Activated CD4-positive, alpha-beta T cell treated with anti-CD3 and anti-CD28 coated beads for 4 hours (primary cell): ENCODE results near the gene DOCK1.

Experiments
- DNase-seq, 2 donors: peaks; one replicate each; pipeline ENCODE4 v3.0.0-alpha.2; 2020

DOCK1 gene

DNA sequence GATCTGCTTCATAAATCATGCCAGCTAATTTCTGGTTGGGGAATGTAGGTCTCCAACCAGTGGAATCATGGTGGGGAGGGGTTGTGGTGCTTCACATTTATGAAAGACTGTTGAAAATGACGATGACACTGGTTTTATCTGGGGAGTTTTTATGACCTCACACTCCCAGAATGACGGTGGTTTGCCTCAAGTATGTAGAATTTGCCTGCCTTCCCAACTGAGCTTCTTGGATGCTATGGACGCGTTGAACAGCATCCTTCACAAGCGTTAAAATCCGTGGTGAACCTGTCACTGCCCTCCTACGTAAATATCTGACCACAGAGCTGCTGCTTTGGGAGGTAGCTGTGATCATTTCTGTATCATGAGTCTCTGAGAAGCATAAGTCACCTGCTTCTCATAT, 287.9 kb downstream of the DOCK1 start:
- DNase-seq, result no peak

DNA sequence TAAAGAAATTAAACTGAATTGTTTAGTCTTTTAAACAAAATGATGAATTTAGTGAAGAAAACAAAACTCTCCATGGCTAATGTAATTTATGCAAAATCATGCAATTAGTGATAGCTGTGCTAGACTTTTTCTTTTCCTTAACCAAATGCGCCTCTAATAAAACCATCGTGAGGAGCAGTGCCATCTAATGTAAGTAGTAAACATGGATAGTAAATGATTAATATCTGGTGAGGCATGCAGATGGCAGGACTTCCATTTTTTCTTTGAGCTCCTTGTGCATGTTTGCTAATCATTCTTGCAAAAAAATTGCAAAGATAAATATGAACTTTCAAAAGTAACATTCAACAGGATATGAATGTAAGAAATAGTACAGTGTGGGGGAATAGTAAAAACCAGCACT, 288.9 kb downstream of the DOCK1 start:
- DNase-seq, result no peak

DNA sequence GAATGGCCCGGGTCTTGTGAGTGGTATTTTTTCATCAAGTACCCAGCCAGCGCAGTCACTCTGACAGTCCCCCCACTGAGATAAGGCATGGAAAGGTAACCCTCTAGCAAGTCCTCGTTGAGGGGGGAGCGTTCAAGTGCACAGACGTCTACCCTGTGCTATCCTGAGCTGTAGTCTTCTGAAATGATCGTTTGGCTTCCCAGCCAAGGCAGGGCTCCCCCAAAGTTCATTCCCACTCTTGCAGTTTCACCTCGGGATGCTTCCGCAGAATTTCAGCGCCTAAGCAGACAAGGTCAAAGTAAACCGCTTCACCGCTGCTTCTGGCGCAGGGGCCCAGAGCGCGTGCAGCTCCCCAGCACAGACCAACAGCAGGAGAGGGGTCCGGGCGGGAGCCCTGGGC, 289.4 kb downstream of the DOCK1 start:
- DNase-seq, result no peak

DNA sequence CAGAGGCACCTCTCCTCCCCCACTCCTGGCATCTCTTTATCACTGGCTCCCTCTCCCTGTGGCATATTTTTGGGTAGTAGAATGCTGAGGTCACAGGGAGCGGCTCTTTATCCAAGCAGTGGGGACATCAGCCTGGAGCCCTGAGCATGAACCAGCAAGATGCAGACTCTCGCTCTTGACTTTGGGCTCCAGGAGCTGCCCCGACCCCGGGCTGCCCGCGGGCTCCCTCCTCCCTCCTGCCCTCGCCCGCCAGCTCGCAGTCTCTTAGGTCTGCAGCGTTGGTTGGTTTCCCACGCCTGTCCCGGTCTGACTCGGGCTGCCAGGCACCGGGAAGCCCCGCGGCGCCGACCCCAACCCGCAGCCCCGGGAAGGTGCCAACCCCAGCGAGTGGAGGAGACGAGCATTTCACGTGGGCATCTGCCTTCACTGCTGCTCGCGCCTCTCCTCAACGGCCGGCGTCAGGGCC, 289.8 kb downstream of the DOCK1 start:
- no peak for DNase-seq

DNA sequence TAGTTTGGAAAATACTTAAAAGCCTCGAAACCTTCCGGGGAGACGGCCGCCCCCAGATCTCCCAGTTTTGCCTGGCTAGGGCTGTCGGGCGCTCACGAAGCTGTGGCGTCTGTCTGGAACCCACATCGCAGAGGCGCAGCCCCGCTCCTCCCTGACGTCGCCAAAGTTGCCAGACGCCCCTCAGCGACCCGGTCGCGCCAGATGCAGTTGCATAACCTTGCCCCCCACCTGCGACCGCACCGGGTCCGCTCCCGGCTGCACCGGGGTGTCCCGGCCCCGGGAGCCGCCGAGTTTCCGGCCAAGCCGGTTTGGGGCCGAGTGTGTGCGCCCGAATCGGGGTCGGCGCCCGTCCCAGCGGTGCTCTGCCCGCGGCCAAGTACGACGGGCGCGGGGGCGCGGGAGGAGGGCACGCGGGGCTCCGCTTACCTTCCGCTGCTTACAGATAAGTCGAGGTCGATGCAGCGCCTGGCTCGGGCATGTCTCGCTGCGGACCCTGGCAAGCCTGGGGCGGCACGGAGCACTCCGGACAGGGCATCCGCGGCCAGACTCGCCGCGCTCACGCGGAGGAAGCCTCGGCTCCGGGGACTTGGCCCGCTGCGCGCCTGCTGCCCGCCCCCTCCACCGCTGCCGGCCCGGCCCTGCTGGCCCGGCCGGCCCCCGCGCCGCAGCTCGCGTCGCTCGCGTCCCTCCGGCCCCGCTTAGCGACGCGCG, 290.5 kb downstream of the DOCK1 start:
- DNase-seq, result no peak

DNA sequence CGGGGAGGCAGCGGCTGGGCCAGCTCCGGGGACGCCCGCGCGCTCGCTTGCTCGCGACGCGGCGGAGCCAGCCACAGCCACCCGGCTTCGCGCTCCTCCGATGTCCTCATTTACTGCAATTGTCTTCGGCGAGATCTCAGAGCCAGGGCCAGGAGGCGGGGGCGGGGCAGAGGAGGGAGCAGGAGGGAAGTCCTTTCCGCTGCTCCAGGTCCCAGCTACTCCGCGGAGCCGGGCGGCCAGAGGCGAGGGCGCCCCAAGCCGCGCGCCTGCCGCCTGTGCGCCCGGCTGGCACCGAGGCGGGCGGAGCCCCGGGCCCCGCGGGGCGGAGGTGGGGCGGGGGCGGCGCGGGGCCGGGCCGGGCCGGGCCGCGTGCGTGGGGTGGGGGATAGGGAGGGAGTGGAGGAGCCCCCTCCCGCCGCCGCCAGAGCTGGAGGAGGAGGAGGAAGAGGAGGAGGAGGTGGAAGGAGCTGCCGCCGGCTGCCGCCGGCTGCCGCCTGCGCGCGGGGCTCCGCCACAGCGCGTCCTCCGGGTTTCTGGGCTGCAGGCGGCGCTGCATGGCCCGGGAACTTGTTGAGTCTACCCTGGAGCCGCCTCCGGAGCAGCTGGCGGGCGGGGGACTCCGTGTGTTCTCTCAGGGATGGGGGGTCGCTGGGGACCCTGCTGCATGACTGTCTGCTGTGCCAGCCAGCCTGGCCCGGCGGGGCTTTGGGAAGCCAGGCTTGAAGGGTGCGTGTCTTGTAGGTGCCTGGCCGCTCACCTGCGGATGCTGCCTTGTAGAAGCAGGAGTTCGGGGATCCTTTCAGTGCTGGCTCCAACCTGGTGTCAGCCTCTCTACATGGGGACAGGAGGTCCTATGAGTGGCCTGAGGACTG, 291.3 kb downstream of the DOCK1 start, which contains the start of gene INSYN2A:
INSYN2A (minus strand) TSS at position 310 of the 872 bp plus-strand sequence. CDS start 20,196 bp downstream, outside the sequence.
- DNase-seq, result no peak

DNA sequence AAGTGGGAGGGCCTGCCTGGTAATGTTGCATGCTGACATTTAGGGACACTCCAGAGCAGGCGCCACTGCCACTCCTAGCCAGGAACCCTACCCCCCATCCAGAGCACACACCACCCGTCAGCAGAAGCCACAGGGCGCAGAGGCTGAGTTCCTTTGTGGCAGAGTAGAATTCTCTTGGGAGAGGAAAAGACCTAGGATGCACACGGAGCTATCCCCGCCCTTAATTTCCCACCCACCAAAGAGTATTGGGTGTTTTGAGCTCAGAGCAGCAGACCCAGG, 291.9 kb downstream of the DOCK1 start:
- DNase-seq, result no peak

DNA sequence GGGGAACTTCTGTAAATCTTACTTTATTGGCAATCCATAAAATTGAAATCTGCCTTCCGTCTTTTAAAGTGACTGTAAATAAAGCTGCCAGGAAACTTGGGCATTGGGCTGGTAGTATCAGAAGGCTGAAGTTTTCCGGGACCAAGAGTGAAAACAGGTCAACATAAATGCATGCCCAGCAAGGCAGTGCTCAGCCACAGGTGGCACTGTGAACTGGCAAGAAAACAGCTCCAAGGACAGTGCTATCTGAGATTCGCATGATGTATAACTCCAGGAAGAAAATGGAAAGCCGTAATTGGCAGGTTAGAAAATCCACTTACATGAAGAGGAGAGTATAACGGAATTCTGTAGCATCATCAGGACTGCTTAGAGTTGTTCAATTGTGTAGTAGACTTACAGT, 293.1 kb downstream of the DOCK1 start:
- DNase-seq, result no peak

DNA sequence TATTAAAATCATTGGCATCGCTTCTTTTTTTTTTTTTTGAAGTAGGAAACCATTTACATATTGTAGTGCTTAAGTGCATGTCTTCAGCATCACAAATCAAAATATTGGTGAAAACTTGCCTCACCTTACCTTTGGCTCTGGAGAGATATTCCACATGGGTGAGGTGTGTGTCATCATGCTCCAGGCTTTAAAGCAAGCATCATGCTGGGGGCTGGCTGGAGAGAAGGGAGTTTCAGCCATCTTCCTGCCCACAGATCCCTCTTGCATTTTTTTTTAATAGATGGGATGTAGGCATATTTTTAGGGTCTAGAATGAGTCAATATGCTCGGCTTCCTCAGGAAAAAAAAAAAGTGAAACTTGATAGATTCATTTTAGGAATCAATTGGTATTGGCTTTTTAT, 293.5 kb downstream of the DOCK1 start:
- DNase-seq, result no peak

DNA sequence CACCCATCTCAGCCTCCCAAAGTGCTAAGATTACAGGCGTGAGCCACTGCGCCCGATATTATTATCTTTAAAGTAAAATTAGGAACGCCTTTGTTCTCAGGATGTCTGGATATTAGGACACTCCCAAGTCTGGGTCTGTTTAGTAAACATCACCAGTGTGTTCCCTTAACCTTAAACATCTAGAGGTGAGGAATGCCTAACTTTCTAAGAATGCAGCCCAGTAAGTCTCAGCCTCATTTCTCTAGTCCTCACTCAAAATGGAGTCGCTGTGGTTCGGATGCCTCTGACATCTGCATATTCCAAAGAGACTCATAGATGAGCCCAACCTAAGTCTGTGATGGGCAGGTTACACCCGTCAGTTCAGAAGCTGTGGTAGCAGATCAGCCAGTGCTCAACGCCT, 295.4 kb downstream of the DOCK1 start:
- DNase-seq, result no peak

DNA sequence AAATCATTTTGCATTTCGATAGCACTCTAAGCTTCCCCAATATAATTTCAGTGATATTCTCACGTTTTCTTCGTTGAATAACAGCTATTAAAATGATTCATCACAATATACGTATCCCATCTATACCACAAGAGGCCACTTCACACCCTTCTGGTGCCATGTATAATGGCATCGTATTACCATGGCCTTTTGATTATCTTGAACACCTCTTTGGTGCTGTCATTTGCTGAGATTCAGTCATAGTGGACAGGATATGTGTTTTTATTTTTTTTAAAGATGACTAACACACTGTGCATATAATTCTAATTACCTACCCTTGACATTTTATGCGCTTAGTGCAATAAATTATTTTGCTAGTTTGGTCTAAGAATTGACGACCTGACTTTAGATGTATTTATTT, 297.8 kb downstream of the DOCK1 start:
- DNase-seq, result no peak

DNA sequence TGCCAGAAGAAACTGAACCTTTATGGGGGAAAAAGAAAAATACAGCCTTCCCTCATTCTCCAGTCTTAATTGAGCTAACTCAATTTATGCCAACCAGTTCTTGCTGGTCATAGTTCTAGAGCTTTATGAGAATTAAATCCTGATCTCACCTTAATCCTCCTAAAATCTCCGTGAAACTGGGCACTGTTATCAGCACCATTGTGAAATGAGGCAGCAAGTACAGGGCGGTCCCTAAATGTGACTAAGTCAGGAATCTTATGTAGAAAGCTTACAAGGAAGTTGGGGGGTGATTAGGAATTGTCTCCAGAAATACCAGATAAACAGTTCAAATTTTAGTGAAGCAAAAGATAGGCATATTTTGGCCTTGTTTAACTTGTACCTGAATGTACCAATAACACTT, 301.9 kb downstream of the DOCK1 start:
- no peak for DNase-seq

DNA sequence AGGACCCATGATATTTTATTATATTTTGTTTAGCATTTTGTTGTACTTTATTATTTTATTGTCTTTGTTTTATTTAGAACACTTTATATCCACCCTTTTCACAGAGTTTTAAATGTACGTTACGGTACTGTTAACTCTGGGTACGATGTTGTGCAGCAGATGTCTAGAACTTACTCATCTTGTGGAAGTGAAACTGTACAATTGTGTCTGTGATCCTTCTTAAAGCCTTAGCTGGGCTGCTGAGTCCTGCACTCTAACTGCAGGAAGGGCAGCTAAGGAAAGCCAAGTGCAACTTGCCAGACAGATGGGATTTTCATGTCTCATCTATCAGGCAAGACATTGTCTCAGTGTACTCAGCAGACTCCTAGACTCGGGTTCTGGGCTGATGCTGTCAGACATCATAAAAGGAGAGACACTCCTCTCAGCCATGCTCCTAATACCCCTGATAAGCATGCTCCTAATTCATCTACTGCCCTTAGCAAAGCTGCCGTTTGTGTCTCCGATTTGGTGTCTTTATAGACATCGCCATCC, 305.8 kb downstream of the DOCK1 start:
- DNase-seq, result no peak

DNA sequence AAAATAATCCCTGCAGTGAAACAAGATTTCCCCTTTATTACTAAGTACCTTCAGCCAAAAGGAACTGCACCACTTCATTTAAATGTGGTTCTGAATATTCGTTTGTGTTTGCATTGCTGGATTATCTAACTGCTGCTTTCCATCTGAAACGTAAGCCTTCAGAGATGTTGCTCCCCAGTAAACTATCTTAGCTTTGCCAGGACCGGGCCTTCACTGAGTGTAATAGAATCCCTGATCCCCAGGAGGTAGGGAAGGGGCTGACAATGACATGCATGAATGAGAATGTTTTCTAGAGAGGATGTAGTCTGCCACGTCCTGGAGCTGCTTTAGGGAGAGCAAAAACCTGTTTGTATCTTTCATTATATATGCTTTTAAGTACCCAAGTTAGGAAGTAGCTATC, 310.6 kb downstream of the DOCK1 start:
- DNase-seq, result no peak

DNA sequence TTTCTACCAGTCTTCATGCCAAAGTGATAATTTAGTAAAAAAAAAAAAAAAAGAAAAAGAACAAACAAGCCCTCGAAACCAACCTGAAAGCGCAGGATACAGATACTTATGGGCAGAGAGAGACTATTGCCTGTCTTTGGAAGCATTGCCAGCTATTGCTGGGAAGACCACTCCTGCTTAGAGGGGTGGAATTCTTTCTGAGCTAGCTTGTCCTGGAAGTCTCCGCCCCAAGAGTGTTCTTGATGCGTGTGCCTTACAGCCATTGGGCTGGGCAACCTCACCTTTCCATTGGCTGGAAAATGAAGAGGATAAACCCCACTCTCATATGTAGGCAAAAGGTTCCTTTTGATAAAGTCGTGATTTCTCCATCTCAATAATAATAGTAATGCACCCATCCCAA, 311.0 kb downstream of the DOCK1 start:
- DNase-seq, result no peak

DNA sequence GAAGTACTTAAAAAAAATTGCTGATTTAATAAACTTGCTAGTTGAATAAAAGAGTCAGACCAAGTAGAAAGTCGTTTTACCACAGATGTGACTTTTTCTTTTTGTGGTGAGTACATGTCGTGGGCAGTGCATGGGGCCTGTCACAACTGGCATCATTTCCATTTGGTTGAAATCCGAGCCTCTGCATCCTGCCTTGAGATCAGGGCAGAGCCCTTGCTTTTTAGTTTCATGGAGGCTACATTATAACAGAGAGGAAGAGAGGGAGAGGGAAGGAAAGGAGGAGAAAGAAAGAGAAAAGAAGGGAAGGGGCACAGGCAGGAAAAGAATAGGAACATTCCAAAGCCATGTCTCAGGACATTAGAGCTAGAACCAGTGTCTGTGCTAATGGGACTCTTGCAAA, 311.6 kb downstream of the DOCK1 start:
- no peak for DNase-seq

DNA sequence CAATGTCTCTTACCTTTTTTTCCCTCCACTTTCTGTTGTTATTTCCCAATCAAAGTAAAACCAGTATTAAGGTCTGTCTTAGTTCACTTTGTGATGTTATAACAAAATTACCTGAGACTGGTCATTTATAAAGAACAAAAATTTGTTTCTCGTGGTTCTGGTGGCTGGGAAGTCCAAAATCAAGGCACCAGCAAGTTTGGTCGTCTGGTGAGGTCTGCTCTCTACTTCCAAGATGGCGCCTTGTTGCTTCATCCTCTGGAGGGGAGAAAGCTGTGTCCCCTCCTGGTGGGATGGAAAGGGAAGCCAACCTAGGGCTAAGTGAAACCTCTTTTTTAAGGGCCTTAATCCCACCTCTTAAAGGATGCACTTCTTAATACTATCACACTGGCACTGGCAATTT, 313.4 kb downstream of the DOCK1 start:
- DNase-seq, result no peak

DNA sequence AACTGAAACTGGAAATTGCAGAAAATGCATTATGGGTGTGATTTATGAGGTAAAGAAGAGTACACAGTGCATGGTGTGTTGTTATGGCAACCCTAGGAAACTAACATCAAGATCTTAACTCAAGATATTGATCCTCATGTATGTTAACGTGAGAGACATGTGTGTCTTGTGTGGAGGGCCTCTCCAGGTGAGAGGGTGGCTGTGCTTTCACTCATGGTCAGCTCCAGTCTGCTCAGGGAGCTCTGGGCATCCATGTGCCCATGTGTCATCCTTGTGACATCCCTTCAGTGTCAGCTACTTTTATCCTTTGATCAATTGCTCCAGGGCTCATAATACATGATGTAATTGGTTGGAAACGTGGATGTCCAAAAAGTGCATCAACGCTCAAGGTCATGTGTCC, 316.1 kb downstream of the DOCK1 start:
- no peak for DNase-seq

DNA sequence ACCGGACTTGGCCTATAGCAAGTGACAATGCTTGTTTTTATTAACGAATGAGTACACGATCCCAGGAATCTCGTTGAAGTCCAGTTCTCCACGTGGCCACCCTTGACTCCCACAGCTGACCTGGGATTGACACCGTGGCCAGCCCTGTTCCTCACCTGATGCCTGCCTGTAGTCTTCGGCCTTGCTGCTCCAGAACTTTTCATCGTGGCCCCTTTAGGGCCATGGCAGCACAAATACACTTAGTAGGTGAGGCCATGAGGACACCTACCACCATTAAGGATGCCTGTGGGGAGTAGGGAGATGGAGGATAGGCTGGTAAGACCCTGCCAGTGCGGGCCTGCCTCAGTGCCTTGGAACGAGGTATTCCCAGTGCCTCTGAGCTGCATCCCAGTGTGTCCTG, 321.8 kb downstream of the DOCK1 start:
- no peak for DNase-seq

DNA sequence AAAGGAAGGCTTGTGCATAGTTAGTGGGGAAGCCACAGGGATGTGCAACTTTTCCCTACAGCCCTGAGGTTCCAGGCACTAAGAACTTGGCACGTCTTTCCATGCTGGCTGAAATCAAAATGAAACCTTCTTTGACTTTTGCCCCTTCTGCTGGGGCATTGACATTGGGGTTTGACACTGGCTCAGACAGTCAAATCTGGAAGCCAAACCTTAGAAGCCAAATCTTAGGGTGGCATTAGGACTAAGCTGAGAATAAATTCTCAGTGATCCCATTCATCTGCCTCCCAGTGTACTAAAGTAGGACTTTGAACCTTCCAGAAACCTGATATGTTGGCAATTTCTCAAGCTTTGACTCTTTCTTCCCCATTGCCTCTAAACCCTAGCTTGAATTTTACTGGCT, 322.4 kb downstream of the DOCK1 start:
- DNase-seq, result no peak

DNA sequence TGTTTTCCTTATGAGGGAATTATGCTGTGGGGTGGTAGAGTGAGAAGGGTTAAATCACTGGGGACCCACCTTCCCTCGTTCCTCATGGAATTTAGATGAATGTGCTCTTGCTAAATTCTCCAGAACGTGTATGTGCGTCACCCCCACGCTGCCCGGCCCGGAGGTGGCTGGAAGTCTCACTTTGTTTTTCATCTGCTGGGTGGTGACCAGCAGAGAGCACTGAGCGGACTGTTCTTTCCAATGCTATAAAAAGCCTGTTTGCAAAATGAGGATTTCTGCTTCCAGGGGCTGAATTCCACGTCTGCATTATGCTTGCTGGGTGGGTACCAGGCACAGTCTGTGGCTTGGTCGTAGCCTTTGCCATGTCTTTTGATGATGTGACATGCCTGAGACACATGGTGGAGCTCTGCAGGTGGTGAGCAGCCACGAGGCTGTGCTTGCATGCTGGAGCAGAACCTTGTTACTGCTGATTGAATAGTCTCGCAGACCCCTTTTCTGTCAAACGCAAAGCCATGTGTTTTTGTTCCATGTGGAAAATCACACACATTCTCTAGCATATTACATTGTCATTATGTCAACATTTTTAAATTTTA, 323.1 kb downstream of the DOCK1 start:
- DNase-seq, result no peak

DNA sequence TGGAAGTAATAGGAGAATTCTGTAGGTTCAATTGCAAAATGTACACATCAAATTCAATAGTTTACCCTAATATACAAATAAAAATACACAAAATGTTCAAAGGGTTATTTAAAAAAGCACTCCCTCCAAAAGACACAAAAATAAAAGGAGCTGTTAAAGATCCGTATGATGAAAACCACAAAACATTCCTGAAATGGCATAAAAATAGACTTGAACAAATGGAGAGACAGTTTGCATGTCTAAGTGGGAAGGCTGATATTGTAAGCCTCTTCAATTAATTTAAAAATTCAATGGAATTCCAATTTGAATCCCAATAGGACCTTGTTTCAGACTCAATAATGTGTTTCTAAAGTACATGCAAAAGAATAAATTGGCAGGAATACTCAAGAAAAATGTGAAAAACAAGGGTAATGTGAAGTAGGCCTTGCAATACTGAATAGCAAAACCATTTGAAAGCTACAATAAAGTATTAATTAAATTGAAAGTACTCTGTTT, 329.1 kb downstream of the DOCK1 start:
- DNase-seq, result no peak

DNA sequence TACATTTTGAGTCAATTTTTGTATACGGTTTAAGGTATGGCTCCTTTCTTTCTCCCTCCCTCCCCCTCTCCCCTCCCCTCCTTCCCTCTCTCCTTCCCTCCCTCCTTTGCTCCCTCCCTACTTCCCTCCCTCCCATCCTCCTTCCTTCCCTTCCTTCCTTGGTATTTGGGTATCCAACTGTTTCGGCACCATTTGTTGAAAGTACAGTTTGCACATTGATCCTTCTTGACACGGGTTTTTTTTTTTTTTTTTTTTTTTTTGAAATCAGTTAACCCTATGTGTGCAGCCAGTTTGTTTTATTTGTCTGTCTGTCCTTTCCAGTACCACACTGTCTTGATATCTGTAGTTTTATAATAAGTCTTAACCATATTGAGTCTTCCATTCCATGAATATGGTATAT, 331.0 kb downstream of the DOCK1 start:
- DNase-seq, result no peak

DNA sequence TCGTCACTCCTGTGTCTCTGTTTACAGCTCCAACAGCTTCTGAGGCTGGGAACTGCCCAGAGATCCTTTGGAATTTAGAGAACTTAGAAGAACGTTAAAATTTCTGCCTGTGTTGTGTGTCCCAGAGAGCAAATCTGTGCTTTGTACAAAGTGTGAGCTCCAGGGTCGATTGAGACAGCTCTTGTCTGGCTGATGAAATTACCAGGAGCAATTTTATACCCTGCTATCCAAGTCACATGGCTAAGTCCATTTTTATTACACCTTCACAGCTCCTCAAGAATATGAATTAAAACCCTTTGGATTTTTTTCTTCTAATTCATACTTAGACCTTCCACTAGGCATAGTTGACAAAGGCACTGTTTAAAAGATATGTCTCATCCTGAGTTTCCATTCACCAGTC, 337.7 kb downstream of the DOCK1 start:
- no peak for DNase-seq
